ENCODE measurements around the gene MMP24. TPM values are rescaled to one million over a fixed set of nuclear protein-coding genes. Genes with fewer than 3 reads are reported as not detected.

The MMP24 gene
- total and polyA plus RNA-seq, 4 donors = 0.09 to 0.75 (median 0.42) TPM

- Histone ChIP-seq H3K27me3 (ENCODE audit: control insufficient read depth in 4 of 4, insufficient read depth in 4 of 4, low read length in 3 of 4) (no peaks in the 10 kb centered on the region), H3K36me3 (ENCODE audit: control insufficient read depth in 4 of 4, insufficient read depth in 3 of 4, low read depth in 1 of 4, low read length in 3 of 4) (peaks cover 0 to 3% (median 0%) of the 10 kb centered on the region in 4 donors), H3K4me1 (ENCODE audit: control insufficient read depth in 4 of 4, insufficient read depth in 4 of 4, low read length in 3 of 4) (no peaks in the 10 kb centered on the region), H3K4me3 (ENCODE audit: low read depth in 1 of 3, low read length in 3 of 3) (no peak overlapping the region), H3K27ac (ENCODE audit: low read depth in 1 of 2, low read length in 2 of 2) (no peak overlapping the region), H3K9ac (ENCODE audit: low read depth in 1 of 2, low read length in 2 of 2) (no peak overlapping the region), H3K9me3 (ENCODE audit: control insufficient read depth in 4 of 4, low read length in 3 of 4) (no peaks in the 10 kb centered on the region)
- WGBS = 96% methylated on average over 6 of the region's 6 CpGs
- DNase-seq (ENCODE audit: low spot score) = no peak
- TF ChIP-seq RAD21 (IDR thresholded peaks at IDR 0.05) (no peak), TAF1 (conservative IDR thresholded peaks at IDR 0.05) (no peak), RXRA (IDR thresholded peaks at IDR 0.05) (no peak), FOXA2 (IDR thresholded peaks at IDR 0.05) (no peak), JUND (IDR thresholded peaks at IDR 0.05) (no peak), MAX (IDR thresholded peaks at IDR 0.05) (no peak), ATF3 (IDR thresholded peaks at IDR 0.05) (no peak), YY1 (IDR thresholded peaks at IDR 0.05) (no peak), EGR1 (IDR thresholded peaks at IDR 0.05; ENCODE audit: low read depth in 2 of 2) (no peak), GABPA (IDR thresholded peaks at IDR 0.05 in 1 of 2, conservative IDR thresholded peaks at IDR 0.05 in 1 of 2) (no peak), REST (IDR thresholded peaks at IDR 0.05) (no peak), FOXA1 (IDR thresholded peaks at IDR 0.05) (no peak), NR2F2 (IDR thresholded peaks at IDR 0.05) (no peak), CTCF (IDR thresholded peaks at IDR 0.05; ENCODE audit: low read depth, low read length, missing input control) (no peak), HNF4A (conservative IDR thresholded peaks at IDR 0.05) (no peak), SP1 (IDR thresholded peaks at IDR 0.05) (no peak)
These were observed 9.4 kb downstream of the MMP24 start for GRCh38 chr20:35235881-35236280.

- Histone ChIP-seq H3K36me3 (ENCODE audit: control insufficient read depth in 4 of 4, insufficient read depth in 3 of 4, low read depth in 1 of 4, low read length in 3 of 4) (peaks cover 0 to 3% (median 0%) of the 10 kb centered on the region in 4 donors), H3K27ac (ENCODE audit: low read depth in 1 of 2, low read length in 2 of 2) (no peak overlapping the region), H3K27me3 (ENCODE audit: control insufficient read depth in 4 of 4, insufficient read depth in 4 of 4, low read length in 3 of 4) (no peaks in the 10 kb centered on the region), H3K4me1 (ENCODE audit: control insufficient read depth in 4 of 4, insufficient read depth in 4 of 4, low read length in 3 of 4) (no peaks in the 10 kb centered on the region), H3K9ac (ENCODE audit: low read depth in 1 of 2, low read length in 2 of 2) (no peak overlapping the region), H3K4me3 (ENCODE audit: low read depth in 1 of 3, low read length in 3 of 3) (no peak overlapping the region), H3K9me3 (ENCODE audit: control insufficient read depth in 4 of 4, low read length in 3 of 4) (no peaks in the 10 kb centered on the region)
- no peak for DNase-seq (ENCODE audit: low spot score)
- TF ChIP-seq HNF4G (IDR thresholded peaks at IDR 0.05) (no peak), RAD21 (IDR thresholded peaks at IDR 0.05) (no peak), GABPA (IDR thresholded peaks at IDR 0.05 in 1 of 2, conservative IDR thresholded peaks at IDR 0.05 in 1 of 2) (no peak), NR2F2 (IDR thresholded peaks at IDR 0.05) (no peak), HNF4A (conservative IDR thresholded peaks at IDR 0.05) (no peak), MAX (IDR thresholded peaks at IDR 0.05) (no peak), JUND (IDR thresholded peaks at IDR 0.05) (no peak), ZBTB33 (IDR thresholded peaks at IDR 0.05) (no peak), RXRA (IDR thresholded peaks at IDR 0.05) (no peak), YY1 (IDR thresholded peaks at IDR 0.05) (no peak), FOXA1 (IDR thresholded peaks at IDR 0.05) (no peak), FOXA2 (IDR thresholded peaks at IDR 0.05) (no peak), SP1 (IDR thresholded peaks at IDR 0.05) (no peak), EGR1 (IDR thresholded peaks at IDR 0.05; ENCODE audit: low read depth in 2 of 2) (no peak), TAF1 (conservative IDR thresholded peaks at IDR 0.05) (no peak)
These were observed 11.0 kb downstream of the MMP24 start for GRCh38 chr20:35237486-35237885.

All from liver (tissue), 9 donors.